Fibroblast of lung (primary cell): Measurements from ENCODE around the gene PACSIN2.

Experiments used
- CTCF ChIP-seq, 2 donors: IDR thresholded peaks in 1 of 2; conservative IDR thresholded peaks in 1 of 2; 1 replicate in 1 of 2; 2 replicates in 1 of 2; pipeline ENCODE4 v1.5.1; 2011 to 2012; ENCODE audit warnings: low read length in 2 of 2, control low read depth in 1 of 2, inconsistent platforms in 1 of 2, low read depth in 1 of 2, mild to moderate bottlenecking in 1 of 2
- EZH2 ChIP-seq: IDR thresholded peaks from 2 replicates; pipeline ENCODE4 v1.5.1; 2012; ENCODE audit warnings: low read length, control low read depth, mild to moderate bottlenecking; ENCODE audit errors: missing control alignments

GRCh38 chr22:42844756-42845155, 170.2 kb downstream of the PACSIN2 start:
- TF ChIP-seq CTCF (conservative IDR thresholded peaks at IDR 0.05 in 1 of 2, IDR thresholded peaks at IDR 0.05 in 1 of 2; ENCODE audit: low read depth in 1 of 2, low read length in 2 of 2) (no peak), EZH2 (no peak)
